SK-MEL-5 (cell line): ENCODE results near the gene GTF2A1. TPM values are rescaled to one million over a fixed set of nuclear protein-coding genes. Genes with fewer than 3 reads are reported as not detected.
"Not testable (repeated sequence)": the region's sequence is repeated elsewhere in the genome, so short reads cannot be mapped to it uniquely, and the experiment has no call there.

ENCODE experiments used
- DNase-seq: peaks from one replicate; pipeline ENCODE4 v3.0.0-alpha.2; 2016; ENCODE audit warnings: low read depth, low spot score
- in situ Hi-C: cut with HindIII; loops from 2 replicates; pipeline ENCODE4 v1.10.0; 2016; ENCODE audit warnings: low sequenced_read_pairs, high pct_unique_total_duplicates, low pct_unique_long_range_greater_than_20kb
- total RNA-seq: library from RNA; depleted of rRNA; stranded (reverse); fragments of >200 nt; shearing (Covaris generic); gene quantifications from 2 replicates; pipeline ENCODE4 v1.2.3, GENCODE V29; 2014

Gene GTF2A1
- total RNA-seq, 1 experiment from 2014 or later, result 35.2 TPM

GRCh38 chr14:81236849-81237248, 16.1 kb upstream of the GTF2A1 start:
- DNase-seq, in situ Hi-C loops: not testable (repeated sequence)

GRCh38 chr14:81236138-81236537, 15.4 kb upstream of the GTF2A1 start:
- in situ Hi-C loops, result no loop called here
- no peak for DNase-seq

GRCh38 chr14:81235096-81235495, 14.3 kb upstream of the GTF2A1 start:
- DNase-seq, result no peak
- in situ Hi-C loops, result no loop called here

GRCh38 chr14:81234278-81234677, 13.5 kb upstream of the GTF2A1 start:
- in situ Hi-C loops, result no loop called here
- no peak for DNase-seq

GRCh38 chr14:81233615-81234014, 12.9 kb upstream of the GTF2A1 start:
- DNase-seq, result no peak
- in situ Hi-C loops, result no loop called here

- DNase-seq, result no peak
- in situ Hi-C loops, result no loop called here
These were observed 10.8 kb upstream of the GTF2A1 start for GRCh38 chr14:81231540-81231939.

- DNase-seq, result no peak
- in situ Hi-C loops, result no loop called here
These were observed 3.5 kb upstream of the GTF2A1 start for GRCh38 chr14:81224222-81224621.

GRCh38 chr14:81223788-81224187, 3.0 kb upstream of the GTF2A1 start:
- in situ Hi-C loops, DNase-seq: not testable (repeated sequence)

- in situ Hi-C loops, result no loop called here
- DNase-seq, result no peak
These were observed 1.9 kb upstream of the GTF2A1 start for GRCh38 chr14:81222691-81223090.

GRCh38 chr14:81222126-81222525, 1.4 kb upstream of the GTF2A1 start:
- no peak for DNase-seq
- in situ Hi-C loops, result no loop called here

- in situ Hi-C loops, result no loop called here
- no peak for DNase-seq
These were observed 882 bp upstream of the GTF2A1 start for GRCh38 chr14:81221579-81222102.

GRCh38 chr14:81220580-81220829, 254 bp downstream of the GTF2A1 start:
- in situ Hi-C loops, result no loop called here
- DNase-seq, result no peak

- peak; percentile 22 for DNase-seq
- in situ Hi-C loops, result no loop called here
These were observed 790 bp downstream of the GTF2A1 start for GRCh38 chr14:81219759-81220579.

- in situ Hi-C loops, result no loop called here
- DNase-seq, result peak; percentile 97
These were observed 1.5 kb downstream of the GTF2A1 start for GRCh38 chr14:81219210-81219758.

- in situ Hi-C loops, result no loop called here
- DNase-seq, result peak; percentile 73
These were observed 8.9 kb downstream of the GTF2A1 start for GRCh38 chr14:81211844-81212243.

GRCh38 chr14:81209167-81209836, 11.5 kb downstream of the GTF2A1 start:
- peak; percentile 43 for DNase-seq
- in situ Hi-C loops, result no loop called here

- no peak for DNase-seq
- in situ Hi-C loops, result no loop called here
These were observed 12.3 kb downstream of the GTF2A1 start for GRCh38 chr14:81208489-81208888.

GRCh38 chr14:81206115-81206514, 14.6 kb downstream of the GTF2A1 start:
- DNase-seq, result no peak
- in situ Hi-C loops, result no loop called here

GRCh38 chr14:81205639-81206038, 15.1 kb downstream of the GTF2A1 start:
- no peak for DNase-seq
- in situ Hi-C loops, result no loop called here
